Measurements from ENCODE around the gene KRT7.

- TF ChIP-seq POLR2A (IDR thresholded peaks at IDR 0.05; ENCODE audit: low read length) (no peak), GATA1 (IDR thresholded peaks at IDR 0.05; ENCODE audit: low read depth, low read length) (no peak)
Measured at GRCh38 chr12:52249511-52250047, 16.5 kb downstream of the KRT7 start.
